LHCN-M2 (cell line): Measurements from ENCODE around the gene ST6GALNAC6. TPM values are rescaled to one million over a fixed set of nuclear protein-coding genes. Genes with fewer than 3 reads are reported as not detected.

Source experiments
- total RNA-seq: library from RNA; depleted of rRNA; stranded (reverse); fragments of >200 nt; gene quantifications from 2 replicates; pipeline ENCODE4 v1.2.3, GENCODE V29; 2014; rRNA removed

ST6GALNAC6 gene
- total RNA-seq, 1 experiment from 2014 or later = 105 TPM

Other genes starting within 250 kb of the ST6GALNAC6 start
- gene CFAP157, start 192.6 kb downstream of the ST6GALNAC6 start, total RNA-seq = not detected in 2 replicates
- gene PTRH1, start 183.9 kb downstream of the ST6GALNAC6 start, total RNA-seq = 23.9 and 28.8 TPM in 2 replicates
- gene TTC16, start 183.5 kb downstream of the ST6GALNAC6 start, total RNA-seq = not detected in 2 replicates
- gene TOR2A, start 164.3 kb downstream of the ST6GALNAC6 start, total RNA-seq = 10.4 and 10.5 TPM in 2 replicates
- gene SH2D3C, start 120.9 kb downstream of the ST6GALNAC6 start, total RNA-seq = not detected in 2 replicates
- 36.6 and 37.0 TPM in 2 replicates for gene CDK9, start 113.6 kb downstream of the ST6GALNAC6 start, total RNA-seq
- gene FPGS, start 96.7 kb downstream of the ST6GALNAC6 start, total RNA-seq = 94.1 and 104 TPM in 2 replicates
- 47.5 and 48.3 TPM in 2 replicates for gene ENG, start 44.9 kb downstream of the ST6GALNAC6 start, total RNA-seq
- 75.1 and 85.0 TPM in 2 replicates for gene AK1, start 21.9 kb downstream of the ST6GALNAC6 start, total RNA-seq
- gene ST6GALNAC4, start 17.4 kb upstream of the ST6GALNAC6 start, total RNA-seq = 41.6 and 50.9 TPM in 2 replicates
- gene PIP5KL1, start 31.2 kb upstream of the ST6GALNAC6 start, total RNA-seq = 2.0 and 2.6 TPM in 2 replicates
- gene DPM2, start 38.3 kb upstream of the ST6GALNAC6 start, total RNA-seq = 29.0 and 29.5 TPM in 2 replicates
- gene EEIG1, start 81.4 kb upstream of the ST6GALNAC6 start, total RNA-seq = 4.8 and 12.2 TPM in 2 replicates
- 13.5 and 14.0 TPM in 2 replicates for gene NAIF1, start 167.7 kb upstream of the ST6GALNAC6 start, total RNA-seq
- 24.9 and 25.2 TPM in 2 replicates for gene SLC25A25, start 168.6 kb upstream of the ST6GALNAC6 start, total RNA-seq
- 60.7 and 62.8 TPM in 2 replicates for gene PTGES2, start 228.1 kb upstream of the ST6GALNAC6 start, total RNA-seq
- gene LCN2, start 249.8 kb upstream of the ST6GALNAC6 start, total RNA-seq = not detected in 2 replicates